NOMO-1 treated with dmso at 0.1 percent for 144 hours (cell line): ENCODE results near the gene NR5A1.

ENCODE experiments used
- DNase-seq: peaks from one replicate; lab custom pipeline; 2025; ENCODE audit not compliant: unreplicated experiment; lab: John Stamatoyannopoulos, UW

NR5A1 gene

DNA sequence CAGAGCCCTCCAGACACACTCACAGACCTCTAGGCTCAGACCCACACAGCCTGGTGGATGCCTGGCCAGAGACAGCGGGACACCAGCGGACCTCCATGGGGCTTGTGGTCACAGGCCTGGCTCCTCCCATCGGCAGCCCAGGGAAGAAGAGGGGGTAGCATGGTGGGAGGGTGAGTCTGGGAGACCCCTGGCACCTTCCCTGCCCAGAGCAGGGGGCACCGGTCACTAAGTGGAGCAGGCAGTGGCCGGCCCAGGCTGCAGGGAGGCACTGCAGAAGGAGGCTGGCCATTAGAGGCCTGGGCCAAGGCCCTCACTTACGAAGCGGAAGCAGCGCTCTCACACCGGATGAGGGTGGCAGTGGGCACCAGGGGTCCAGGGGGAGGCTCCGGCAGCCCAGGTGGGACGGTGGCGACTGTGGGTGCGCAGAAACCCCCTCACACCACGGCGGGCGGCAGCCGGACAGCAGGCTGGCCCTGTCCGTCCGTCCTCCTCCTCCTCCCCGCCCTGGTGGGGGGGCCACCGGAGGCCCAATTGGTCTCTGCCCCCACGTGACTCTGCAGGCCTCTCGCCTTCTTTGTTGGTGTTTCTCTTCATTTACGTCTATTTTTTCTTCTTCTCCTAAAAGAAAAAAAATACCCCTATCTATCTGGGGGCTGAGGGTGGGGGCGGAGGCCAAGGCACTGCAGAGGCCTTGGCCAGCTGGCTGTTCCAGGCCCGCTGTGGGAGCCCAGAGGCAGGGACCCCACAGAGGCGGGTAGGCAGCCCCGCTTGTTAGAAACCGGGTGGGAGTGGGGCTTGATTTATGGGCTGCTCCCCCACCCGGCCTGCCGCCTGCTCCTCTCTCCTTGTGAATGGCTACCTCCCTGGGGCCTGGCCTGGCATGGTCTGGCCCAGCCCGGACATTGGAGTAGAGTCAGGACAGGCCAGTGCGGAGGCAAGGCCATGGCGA, at the start of gene NR5A1:
NR5A1 (minus strand) TSS at position 469 of the 949 bp plus-strand sequence. CDS start 4,004 bp downstream, outside the sequence.
- DNase-seq, result no peak

DNA sequence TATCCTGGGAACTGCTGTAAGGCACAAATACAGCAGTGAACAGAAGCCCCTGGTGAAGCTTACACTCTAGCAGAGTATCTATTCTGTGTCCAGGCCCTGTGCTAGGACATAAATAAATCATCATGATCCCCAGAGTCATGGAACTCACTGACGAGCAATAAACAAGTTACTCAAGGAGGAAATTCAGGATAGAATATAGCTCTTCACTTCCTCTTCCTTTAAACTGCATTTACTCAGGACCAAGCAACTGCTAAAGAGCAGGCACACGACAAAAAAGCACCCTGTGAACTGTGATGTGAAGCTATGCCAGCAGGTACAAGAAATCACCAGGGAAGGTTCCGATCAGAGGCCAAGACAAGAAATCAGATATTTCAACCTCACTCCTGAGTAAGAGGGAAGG, 47.8 kb upstream of the NR5A1 start:
- DNase-seq, result no peak

DNA sequence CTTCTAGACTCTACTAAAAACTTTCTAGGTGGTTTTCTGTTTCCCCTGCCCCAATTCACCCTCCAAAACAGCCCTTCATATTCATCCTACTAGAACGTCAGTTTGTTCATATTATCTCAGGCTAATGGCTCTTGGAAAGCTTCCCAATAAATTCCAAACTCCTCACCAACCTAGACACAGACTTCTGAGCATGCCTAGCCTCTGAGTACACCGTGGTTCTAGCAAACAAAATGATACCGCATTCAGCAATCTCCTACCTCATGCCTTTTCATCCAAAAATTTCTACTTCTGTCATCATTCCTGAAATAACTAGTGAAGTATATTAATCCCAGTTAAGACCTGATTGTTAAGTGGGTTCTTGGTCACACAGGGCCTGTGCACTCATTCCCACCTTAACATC, 46.5 kb upstream of the NR5A1 start:
- no peak for DNase-seq

DNA sequence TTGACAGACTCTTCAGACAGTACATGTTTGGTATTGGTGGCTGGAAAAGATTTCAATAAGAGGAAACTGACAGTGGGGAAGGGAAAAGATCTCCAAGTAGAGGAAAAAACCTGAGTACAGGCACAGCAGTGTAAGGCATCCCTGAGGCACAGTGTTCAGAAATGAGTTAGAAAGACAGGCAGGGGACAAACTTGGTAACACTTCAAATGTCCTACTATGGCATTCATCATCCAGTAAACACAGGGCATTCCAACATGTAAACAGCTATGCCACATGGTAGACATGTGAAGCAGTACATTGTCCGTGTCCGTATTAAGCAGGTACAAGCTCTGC, 45.0 kb upstream of the NR5A1 start:
- DNase-seq, result no peak

DNA sequence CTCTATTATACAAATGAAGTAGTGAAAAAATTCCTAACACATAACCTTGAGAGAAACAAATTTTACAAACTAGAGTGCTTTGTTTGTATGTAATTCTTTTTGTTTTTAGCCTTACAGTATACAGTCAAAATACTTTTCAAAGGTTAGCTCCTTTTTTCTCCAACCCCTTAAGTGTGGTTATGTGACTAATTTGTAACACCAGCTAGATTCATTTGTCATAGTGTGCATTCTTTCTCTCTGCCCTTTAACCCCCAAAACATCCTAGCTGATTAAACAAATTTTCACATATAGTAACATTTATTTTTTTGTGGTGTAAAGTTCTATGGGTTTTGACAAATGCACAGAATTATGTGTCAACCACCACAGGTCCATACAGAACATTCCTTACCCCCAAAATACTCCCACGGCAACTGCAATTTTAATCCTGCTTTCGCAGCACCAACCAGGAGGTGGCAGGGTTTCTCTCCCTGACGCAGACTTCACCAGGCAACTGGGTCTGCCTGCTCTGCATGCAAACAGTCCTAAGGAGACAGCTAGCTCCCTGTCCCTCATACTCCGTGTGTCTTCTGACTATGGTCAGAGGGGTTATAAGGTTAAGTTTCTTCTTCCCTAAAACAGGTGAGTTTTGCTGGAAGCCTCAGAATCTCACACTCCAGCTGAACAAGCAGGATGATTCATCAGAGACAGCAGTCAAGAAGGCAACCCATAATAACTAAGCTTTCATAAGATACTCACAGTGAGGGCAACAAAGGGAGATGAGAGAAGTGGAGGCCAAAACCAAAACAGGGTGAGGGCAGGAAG, 44.5 kb upstream of the NR5A1 start:
- DNase-seq, result no peak

DNA sequence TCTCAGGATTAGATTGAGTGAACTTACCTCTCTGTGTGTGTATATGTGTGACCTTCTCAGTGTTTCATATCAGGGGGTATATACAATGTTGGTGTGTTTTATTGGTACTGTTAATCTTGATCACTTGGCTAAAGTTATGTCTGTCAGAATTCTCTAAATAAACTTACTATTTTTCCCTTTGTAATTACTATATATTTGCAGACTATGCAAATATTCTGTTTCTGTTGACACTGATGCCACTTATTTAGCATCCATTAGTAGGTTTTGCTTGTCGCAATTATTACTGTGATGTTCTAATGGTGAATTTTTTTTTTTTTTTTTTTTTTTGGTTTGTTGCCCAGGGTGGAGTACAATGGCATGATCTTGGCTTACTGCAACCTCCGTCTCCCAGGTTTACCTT, 42.9 kb upstream of the NR5A1 start:
- DNase-seq, result no peak

DNA sequence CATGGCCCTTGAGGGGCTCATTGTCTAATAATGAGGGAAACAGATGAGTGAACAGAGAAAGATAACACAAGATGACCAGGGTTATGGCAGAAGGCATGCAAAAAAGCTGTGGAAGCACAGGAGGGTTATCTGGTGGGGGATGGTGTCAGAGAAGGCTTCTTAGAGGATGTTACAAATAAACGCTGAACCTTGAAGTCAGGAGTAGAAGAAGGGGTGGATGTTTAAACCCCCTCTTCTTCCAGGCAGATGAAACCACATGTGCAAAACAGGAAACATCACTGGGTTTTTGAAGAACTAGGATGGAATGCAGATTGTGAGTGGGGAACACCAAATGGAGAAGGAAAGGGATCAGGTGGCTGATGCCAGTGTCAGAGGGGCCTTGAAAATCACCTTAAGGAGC, 41.8 kb upstream of the NR5A1 start:
- DNase-seq, result no peak

DNA sequence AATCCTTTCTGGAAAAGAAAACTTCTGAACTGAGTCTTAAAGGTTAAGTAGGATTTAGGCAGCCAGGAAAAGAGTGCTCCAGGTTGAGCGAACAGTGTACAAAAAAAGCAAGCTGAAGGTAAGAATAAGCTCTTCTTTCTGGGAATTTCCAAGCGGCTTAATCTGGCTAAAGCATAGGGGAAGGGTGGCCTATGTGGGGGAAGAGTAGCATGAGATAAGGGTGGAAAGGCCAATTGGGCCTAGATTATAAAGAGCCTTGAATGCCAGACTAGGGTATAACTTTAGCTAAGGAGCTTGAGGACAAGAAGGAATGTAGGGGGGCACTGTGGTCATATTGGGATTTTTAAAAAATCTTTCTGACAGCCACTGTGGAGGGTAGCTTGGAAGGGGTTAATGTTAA, 37.3 kb upstream of the NR5A1 start:
- DNase-seq, result no peak

DNA sequence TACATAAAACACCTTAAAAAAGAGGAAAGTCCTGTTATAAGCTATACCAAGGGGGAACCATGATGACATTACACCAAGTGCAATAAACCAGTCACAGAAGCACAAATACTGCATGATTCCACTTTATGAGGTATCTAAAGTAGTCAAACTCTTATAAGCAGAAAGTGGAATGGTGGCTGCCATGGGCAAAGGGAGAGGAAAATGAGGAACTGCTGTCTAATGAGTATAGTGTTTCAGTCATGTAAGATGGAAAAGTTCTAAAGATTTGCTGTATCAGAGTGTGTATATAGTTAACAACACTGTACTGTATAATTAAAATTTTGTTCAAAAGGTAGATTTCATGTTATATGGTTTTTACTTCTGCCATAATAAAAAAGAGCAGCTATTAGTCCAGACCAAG, 34.6 kb upstream of the NR5A1 start:
- no peak for DNase-seq

DNA sequence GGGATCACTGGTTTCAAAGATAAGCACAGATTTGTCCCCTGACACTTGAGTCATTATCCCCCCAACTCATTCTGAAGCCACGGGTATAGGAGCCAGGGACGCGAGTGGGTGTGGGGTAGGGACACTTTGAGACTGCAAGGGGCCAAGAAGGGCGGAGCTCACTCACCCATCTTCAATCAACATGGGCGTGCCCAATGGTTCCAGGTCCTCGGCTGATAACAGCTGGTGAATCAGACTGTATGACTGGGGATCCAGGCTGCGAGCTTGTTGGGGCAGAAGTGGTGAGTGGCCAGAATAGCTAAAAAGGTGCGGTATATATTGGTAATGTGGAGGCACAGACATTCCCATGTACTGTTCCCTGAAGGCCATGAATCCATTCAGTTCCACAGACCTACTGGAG, 30.7 kb upstream of the NR5A1 start:
- no peak for DNase-seq

DNA sequence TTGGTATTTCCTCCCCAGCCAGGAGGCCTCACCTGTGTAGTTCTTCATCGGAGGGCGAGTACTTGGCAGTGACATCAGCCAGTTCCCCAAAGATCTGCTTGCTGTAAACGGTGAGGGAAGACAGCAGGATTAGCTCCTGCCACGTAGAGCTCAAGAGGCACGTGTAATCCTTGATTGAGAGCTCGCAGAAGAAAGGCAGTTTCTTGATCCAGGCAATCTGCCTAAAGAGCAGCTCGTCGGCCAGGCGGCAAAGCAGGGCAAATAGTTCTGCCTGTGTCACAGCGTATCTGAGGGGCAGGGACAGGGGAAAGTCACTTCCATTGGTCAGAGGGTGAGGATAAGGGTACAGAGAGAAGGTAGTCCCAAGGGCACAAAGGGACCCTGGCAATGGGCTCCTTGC, 28.6 kb upstream of the NR5A1 start:
- no peak for DNase-seq

DNA sequence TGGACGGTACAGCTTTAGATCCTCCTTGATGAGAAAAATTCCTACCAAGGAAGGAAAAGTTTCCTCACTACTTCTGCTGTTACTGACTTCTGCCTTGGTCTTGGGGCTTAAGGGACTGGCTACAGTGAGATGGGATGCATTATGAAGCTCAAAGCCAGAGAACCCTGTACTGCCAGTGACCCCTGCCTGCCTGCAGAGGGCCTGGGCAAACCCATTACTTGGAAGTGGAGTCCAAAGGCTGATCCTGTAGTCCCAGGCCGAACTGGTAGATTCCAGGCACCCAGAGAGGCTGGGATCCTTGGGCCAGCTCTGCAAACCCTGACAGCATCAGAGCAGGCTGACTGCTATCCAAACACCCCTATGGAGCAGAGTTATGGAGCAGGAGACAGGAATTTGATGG, 25.7 kb upstream of the NR5A1 start:
- no peak for DNase-seq

DNA sequence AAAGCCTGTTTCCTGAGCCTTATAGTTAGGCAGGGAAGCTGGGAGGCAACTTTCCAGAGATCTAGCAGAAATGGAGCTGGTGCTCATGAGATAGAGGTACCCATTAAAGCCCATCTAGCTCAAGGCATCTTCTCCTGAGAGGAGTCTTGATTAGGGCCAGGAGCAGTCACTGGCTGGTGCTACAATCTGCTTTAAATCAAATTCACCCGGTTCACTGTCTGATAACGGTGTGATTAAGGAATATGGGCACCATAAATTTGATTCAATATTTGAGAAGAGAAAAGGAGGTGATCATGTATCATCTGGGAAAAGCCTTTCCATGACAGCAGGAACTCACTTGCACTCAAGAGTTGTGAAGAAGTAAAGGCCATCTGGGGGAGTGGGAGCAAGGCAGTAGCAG, 23.9 kb upstream of the NR5A1 start:
- DNase-seq, result no peak

DNA sequence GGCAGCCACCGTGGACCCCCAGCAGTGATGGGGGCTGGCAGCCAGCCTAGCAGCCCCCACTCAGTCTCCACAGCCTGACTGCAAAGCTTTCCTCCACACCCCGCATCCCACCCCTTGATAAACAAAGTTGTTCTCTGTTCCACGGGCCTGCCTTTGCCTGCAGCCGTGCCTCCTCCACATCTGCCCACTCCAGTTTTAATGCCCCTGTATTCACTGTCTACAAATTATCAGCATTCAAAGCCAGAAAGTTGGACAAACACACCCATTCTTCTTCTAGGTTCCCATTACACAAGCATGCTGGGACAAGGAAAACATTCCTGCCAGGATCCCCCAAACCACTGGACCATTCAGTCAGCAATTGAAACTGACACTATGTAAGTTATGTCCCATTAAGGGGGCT, 23.0 kb upstream of the NR5A1 start:
- DNase-seq, result no peak

DNA sequence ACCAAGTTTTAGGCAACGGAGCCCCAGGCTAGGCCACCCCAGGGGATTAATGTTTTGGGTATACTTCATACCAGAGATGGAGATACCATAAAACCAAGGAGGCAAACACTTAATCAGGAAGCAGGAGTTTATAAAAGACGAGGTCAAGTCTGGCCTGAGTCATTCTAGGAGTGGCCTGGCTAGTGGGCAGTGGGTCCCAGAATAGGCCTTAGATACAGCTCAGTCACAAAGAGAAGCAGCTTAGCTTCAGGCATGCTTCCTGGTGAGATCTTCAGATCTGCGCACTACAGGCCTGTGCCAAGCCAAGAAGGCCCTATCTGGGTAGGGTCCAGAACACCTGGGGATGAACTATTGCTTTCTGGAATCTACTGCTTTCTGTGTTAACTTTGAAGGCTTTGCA, 20.6 kb upstream of the NR5A1 start:
- DNase-seq, result no peak

DNA sequence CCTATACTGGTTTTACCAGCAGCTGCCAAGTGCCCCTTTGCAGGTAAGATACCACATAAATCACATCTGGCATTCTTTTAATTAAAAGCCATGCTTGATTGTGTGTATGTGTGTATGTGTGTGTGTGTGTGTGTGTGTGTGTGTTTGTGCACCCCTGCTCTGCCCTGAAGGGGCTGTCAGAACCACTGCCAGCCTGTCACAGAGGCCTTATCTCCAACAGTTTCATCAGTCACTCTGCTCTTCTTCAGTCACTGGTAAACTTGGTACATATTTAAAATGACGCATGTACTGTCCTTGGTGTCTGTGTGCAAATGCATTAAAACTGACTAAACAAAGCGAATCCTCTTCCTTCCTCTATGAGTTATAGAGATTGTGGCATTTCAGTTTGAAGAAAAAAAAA, 19.0 kb upstream of the NR5A1 start:
- DNase-seq, result no peak

DNA sequence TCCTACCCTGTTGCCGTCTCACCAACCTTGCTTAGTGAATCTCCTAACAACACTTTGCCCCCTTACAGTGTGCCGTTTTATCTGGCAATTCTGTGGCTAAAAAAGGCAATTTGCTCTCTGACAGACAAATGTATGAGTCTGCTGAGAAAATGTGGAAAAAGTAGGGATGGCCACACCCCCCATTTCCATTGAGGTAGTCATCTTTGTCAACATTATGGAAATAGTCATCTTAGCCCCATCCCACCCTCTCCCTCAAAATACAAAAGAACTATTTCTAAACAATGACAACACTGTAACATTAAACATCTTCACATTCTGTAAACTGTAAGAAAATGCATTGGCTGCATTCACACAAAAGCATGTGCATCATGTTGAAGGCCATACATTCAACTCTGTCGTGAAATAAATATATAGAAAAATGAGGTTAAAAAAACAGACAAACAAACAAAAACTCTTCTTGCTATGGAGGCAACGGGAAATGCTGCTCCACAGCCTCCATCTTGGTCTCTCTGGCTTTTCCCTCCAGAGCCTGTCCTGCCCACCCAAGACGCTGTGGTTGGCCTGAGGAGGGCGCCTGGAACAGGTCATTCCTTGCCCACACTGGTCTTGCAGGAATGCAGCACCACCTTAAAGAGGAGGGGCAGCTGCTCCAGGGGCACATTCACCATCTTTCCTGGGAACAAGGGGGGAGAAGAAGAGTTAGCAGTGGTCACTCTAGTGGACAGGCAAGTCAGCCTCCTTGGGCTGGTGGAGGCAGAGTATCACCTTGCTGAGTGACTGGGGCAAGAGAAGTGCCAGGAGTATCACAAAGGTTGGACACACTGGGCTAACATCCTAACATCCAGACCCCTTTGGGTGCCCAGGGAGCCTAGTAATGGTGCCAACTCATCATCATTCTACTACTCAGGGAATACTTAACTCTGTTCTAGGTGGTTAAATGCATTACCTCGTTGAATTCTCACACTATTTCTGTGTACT, 15.2 kb upstream of the NR5A1 start:
- no peak for DNase-seq

DNA sequence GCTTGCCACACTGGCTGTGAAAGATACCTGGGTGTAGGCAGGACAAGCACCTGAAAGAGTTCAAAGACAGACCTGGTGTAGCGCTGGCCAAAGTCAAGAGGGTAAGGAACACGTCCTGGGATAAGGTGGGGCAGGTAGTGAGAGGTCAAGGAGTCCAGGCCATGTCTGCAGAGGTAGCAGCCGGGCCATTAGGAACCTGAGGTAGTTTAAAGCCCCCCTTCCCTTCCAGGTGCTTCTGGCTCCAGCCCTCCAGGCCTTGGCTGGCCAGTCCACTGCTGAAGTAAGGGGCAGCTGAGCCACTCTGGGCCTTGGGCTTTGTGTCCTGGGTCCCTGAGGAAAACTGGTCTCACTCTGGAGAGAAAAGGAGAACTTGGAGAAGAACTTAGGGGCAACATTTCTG, 13.9 kb upstream of the NR5A1 start:
- DNase-seq, result no peak

DNA sequence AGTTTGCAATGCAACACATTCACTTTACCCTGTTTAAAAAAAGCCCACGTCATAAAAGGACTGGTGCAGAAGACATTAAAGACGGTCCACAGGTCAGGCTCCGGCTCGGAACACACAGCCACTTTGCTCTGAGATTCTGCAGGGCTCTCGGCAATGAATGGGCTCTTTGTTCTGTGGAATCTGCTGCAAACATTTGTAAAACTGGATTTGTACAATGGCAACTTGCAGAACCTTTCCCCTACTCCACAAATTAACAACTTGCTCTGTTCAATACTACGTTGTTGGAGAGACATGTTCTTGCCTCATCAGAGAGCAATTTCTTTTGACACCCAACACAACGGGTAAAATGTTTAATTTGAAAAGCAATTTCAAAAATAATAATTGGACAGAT, 13.0 kb upstream of the NR5A1 start:
- no peak for DNase-seq

DNA sequence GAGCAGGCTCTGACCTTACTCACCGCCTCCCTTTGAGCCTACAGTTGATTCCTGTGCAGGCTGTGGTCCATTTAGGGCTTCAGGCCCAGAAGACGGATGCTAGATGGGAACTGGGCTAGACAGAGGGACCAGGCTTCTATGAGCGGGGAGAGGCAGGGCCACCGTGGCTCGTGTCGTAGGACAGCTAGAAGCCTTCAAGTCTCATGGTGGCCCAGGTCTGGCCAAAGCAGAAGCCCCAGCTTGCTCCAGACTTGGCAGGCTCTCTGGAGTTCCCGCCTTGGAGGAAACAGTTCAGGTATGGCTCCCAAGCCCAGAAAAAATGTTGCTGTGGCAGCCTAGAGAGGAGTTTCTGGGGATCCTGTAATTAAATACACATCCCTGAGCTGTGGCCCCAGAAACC, 10.9 kb upstream of the NR5A1 start:
- no peak for DNase-seq

DNA sequence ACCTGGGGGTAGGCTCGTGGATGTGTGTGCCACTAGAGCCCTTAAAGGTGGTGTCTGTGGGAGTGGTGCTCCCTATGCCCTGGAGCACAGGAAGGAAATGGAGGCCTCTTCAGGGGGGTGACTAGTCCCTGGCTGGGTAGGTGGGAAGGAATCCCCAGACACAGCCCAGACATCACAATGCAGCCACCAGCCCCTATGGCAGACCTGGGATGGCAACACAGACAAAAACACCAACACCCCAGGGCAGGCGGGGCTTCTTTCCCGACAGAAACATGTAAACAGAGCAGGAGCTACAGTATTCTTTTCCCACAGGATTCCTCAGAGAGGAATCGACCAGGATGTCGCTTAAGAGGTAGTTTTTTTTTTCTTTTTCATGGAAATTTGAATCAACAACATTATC, 10.4 kb upstream of the NR5A1 start:
- no peak for DNase-seq
